Measurements from ENCODE around the gene C1QB.
A peak's percentile ranks its signal among the peaks of the same experiment; 100 is the strongest.

Gene C1QB

DNA sequence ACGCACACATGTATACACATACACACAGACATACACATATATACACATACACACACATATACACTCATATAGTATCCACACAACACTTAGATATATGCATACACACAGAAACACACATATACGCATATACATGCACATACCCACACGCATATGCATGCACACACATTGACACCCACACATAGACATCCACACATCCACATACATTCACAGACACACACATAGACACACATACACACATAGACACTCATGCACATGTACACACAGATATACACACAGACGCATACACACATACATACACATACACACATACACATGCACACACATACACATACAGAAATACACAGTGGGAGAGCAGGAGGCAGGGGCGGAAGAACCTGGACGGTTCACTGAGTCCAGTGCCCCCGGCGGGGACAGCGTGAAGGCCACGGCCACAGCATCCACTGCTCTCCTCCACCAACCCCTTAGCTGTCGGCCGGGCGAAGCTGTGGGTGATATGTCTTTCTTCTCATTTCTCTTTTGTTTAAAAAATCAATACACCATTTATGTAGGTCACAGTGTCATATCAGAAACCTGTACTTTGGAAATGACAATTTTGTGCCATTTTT, 2.8 kb upstream of the C1QB start:
- no peak overlapping the region for H3K27ac Mint-ChIP-seq
- no peaks in the 10 kb centered on the region for H3K36me3 Mint-ChIP-seq (ENCODE audit: low read depth)
- DNase-seq: no peak
- H3K27me3 Mint-ChIP-seq (ENCODE audit: low read depth, poor library complexity): peaks cover 39% of the 10 kb centered on the region
- no peaks in the 10 kb centered on the region for H3K9me3 Mint-ChIP-seq
- no peak overlapping the region for H3K4me3 Mint-ChIP-seq
- peaks cover 12% of the 10 kb centered on the region for H3K4me1 Mint-ChIP-seq
- TF ChIP-seq, protein P1, sequence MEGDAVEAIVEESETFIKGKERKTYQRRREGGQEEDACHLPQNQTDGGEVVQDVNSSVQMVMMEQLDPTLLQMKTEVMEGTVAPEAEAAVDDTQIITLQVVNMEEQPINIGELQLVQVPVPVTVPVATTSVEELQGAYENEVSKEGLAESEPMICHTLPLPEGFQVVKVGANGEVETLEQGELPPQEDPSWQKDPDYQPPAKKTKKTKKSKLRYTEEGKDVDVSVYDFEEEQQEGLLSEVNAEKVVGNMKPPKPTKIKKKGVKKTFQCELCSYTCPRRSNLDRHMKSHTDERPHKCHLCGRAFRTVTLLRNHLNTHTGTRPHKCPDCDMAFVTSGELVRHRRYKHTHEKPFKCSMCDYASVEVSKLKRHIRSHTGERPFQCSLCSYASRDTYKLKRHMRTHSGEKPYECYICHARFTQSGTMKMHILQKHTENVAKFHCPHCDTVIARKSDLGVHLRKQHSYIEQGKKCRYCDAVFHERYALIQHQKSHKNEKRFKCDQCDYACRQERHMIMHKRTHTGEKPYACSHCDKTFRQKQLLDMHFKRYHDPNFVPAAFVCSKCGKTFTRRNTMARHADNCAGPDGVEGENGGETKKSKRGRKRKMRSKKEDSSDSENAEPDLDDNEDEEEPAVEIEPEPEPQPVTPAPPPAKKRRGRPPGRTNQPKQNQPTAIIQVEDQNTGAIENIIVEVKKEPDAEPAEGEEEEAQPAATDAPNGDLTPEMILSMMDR (IDR thresholded peaks at IDR 0.05): no peak

DNA sequence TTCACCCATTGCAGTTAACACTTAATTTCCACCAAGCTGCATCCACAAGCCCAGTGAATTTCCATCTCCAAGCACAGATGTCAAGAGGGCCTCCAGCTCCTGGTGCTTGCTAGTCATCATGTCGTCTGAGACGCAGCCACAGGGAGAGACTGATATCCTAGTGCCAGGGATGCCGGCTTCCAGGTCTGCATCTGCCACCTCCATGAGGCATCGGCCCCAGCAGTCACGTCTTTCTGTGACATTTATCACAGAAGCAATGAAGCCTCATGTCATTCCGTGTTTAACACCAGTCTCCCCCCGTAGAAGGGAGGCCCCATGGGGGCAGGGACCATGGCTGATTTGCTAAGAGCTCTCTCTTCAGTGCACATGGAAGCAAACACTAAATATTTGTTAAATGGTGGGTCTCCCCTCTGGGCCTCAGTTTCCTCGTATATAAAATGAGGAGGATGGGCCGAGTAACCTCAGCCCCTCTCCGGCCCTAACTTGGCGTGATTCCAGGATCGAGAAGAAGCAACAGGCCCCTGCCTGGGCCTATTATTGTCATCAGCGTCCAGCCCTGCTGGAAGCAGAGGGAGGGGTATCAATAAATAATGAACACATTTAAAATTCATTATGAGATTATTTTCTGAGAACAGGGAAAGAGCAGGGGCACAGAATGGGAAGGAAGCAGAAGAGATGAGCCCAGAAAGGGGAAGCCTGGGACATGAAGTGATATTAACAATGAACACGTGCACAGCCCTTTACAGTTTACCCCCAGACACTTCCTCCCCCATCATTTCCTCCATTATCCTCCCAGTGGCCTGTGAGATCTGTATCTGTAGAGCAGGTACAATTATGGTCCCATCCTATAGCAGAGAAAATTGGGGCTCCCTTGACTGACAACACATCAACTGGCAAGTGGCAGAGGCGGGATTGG, 837 bp upstream of the C1QB start:
- Mint-ChIP-seq H3K27me3 (ENCODE audit: low read depth, poor library complexity) (peaks cover 45% of the 10 kb centered on the region), H3K4me1 (peaks cover 12% of the 10 kb centered on the region), H3K27ac (peak overlapping the region; percentile 52), H3K9me3 (no peaks in the 10 kb centered on the region), H3K36me3 (ENCODE audit: low read depth) (no peaks in the 10 kb centered on the region), H3K4me3 (no peak overlapping the region)
- TF ChIP-seq, protein P1 (IDR thresholded peaks at IDR 0.05): no peak
- DNase-seq: no peak

DNA sequence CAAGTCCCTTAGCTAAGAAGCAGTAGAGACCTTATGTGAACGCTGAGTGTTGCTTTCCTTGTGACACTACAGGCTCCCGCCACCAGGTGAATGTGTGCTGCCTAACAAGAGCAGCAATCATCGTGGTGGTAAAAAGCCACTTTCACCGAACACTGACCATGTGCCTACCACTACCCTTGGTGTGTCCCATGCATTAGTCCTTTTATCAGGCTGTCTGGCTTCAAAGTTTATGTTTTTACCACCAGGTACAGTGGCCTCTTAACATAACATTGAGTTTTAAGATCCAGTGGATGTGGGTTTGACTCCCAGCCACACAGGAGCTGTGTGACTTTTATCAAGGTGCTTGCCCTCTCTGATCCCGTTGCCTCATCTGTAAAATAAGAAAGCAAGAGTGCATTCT, 1.7 kb downstream of the C1QB start:
- Mint-ChIP-seq H3K27me3 (ENCODE audit: low read depth, poor library complexity) (peaks cover 44% of the 10 kb centered on the region), H3K9me3 (no peaks in the 10 kb centered on the region), H3K27ac (no peak overlapping the region), H3K4me1 (peaks cover 12% of the 10 kb centered on the region), H3K4me3 (no peak overlapping the region), H3K36me3 (ENCODE audit: low read depth) (no peaks in the 10 kb centered on the region)
- TF ChIP-seq, protein P1 (IDR thresholded peaks at IDR 0.05): no peak
- DNase-seq: no peak

- Mint-ChIP-seq H3K9me3 (no peaks in the 10 kb centered on the region), H3K27ac (no peak overlapping the region), H3K36me3 (ENCODE audit: low read depth) (no peaks in the 10 kb centered on the region), H3K27me3 (ENCODE audit: low read depth, poor library complexity) (peaks cover 61% of the 10 kb centered on the region), H3K4me3 (no peak overlapping the region), H3K4me1 (peaks cover 14% of the 10 kb centered on the region)
- TF ChIP-seq, protein P1 (IDR thresholded peaks at IDR 0.05): no peak
- DNase-seq: no peak
These were observed 5.5 kb downstream of the C1QB start for GRCh38 chr1:22658385-22659163.

DNA sequence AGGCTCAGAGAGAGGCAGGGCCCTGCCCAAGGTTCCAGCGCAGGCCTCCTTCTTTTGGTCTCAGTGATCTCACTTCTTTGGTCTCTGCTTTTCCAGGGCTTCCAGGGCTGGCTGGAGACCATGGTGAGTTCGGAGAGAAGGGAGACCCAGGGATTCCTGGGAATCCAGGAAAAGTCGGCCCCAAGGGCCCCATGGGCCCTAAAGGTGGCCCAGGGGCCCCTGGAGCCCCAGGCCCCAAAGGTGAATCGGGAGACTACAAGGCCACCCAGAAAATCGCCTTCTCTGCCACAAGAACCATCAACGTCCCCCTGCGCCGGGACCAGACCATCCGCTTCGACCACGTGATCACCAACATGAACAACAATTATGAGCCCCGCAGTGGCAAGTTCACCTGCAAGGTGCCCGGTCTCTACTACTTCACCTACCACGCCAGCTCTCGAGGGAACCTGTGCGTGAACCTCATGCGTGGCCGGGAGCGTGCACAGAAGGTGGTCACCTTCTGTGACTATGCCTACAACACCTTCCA, 7.7 kb downstream of the C1QB start:
- TF ChIP-seq, protein P1 (IDR thresholded peaks at IDR 0.05): no peak
- H3K36me3 Mint-ChIP-seq (ENCODE audit: low read depth): no peaks in the 10 kb centered on the region
- H3K27ac Mint-ChIP-seq: no peak overlapping the region
- peaks cover 57% of the 10 kb centered on the region for H3K27me3 Mint-ChIP-seq (ENCODE audit: low read depth, poor library complexity)
- H3K4me1 Mint-ChIP-seq: peaks cover 5% of the 10 kb centered on the region
- DNase-seq: no peak
- H3K4me3 Mint-ChIP-seq: no peak overlapping the region
- H3K9me3 Mint-ChIP-seq: no peaks in the 10 kb centered on the region
